BJ (cell line): Measurements from ENCODE around the gene ELOF1. TPM values are rescaled to one million over a fixed set of nuclear protein-coding genes. Genes with fewer than 3 reads are reported as not detected.
A peak's percentile ranks its signal among the peaks of the same experiment; 100 is the strongest.
"Not testable (repeated sequence)": the region's sequence is repeated elsewhere in the genome, so short reads cannot be mapped to it uniquely, and the experiment has no call there.

ENCODE experiments used
- CTCF ChIA-PET: fragments of 350-600 bp; formaldehyde crosslinking; extraction: SDS; loops from one replicate; lab custom pipeline; 2021; ENCODE audit warnings: antibody characterized with exemption, inconsistent platforms; lab: Yijun Ruan, JAX
- POLR2A ChIA-PET: fragments of 300-600 bp; sonication (Branson Sonifier 250); formaldehyde crosslinking; extraction: SDS; loops from one replicate; lab custom pipeline; 2021; ENCODE audit warnings: antibody characterized with exemption; lab: Charles Lee
- DNase-seq: peaks from one replicate; pipeline ENCODE4 v3.0.0-alpha.2; 2011; ENCODE audit warnings: low read depth
- H3K27me3 ChIP-seq: 2 replicates; pipeline ENCODE4 v1.6.0; 2011; ENCODE audit warnings: low read length; ENCODE audit not compliant: control insufficient read depth, insufficient read depth
- H3K36me3 ChIP-seq: 2 replicates; pipeline ENCODE4 v1.5.1; 2011; ENCODE audit warnings: low read length; ENCODE audit not compliant: control insufficient read depth, insufficient read depth
- H3K4me3 ChIP-seq: 2 replicates; pipeline ENCODE4 v1.5.1; 2011; ENCODE audit warnings: low read depth, mild to moderate bottlenecking, control low read depth, low read length
- polyA plus RNA-seq: library from polyadenylated mRNA; depleted of rRNA; stranded (reverse); fragments of >200 nt; gene quantifications from 2 replicates; pipeline ENCODE4 v1.2.3, GENCODE V29; 2011
- TF ChIP-seq, protein P1 (sequence below): IDR thresholded peaks from 2 replicates; pipeline ENCODE4 v1.5.1; 2011; ENCODE audit warnings: low read depth, mild to moderate bottlenecking, control low read depth, inconsistent platforms, low read length, moderate library complexity; ENCODE audit not compliant: insufficient read depth

ELOF1 gene
- polyA plus RNA-seq, 1 experiment, result 83.9 TPM

DNA sequence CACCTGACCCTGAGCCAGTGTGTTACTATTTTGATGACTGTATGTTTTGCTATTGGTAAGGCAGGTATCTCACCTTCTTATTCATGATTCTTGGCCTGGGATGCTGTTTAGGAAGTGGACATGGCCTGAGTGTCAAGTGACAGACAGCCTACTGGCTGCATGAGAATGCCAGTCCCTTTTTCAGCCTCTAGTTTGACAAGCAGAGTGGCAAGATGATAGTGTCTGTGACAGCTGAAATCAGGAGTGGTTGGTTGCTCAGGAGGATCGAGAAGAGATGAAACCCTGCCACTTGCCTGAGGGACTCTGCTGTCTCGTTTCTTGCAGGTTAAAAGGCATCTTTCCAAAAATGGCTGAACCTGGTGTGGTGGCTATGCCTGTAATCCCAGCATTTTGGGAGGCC lies 7.1 kb upstream of the ELOF1 start:
- TF ChIP-seq, protein P1, sequence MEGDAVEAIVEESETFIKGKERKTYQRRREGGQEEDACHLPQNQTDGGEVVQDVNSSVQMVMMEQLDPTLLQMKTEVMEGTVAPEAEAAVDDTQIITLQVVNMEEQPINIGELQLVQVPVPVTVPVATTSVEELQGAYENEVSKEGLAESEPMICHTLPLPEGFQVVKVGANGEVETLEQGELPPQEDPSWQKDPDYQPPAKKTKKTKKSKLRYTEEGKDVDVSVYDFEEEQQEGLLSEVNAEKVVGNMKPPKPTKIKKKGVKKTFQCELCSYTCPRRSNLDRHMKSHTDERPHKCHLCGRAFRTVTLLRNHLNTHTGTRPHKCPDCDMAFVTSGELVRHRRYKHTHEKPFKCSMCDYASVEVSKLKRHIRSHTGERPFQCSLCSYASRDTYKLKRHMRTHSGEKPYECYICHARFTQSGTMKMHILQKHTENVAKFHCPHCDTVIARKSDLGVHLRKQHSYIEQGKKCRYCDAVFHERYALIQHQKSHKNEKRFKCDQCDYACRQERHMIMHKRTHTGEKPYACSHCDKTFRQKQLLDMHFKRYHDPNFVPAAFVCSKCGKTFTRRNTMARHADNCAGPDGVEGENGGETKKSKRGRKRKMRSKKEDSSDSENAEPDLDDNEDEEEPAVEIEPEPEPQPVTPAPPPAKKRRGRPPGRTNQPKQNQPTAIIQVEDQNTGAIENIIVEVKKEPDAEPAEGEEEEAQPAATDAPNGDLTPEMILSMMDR, result no peak
- no peak for DNase-seq
- ChIA-PET POLR2A (no interaction called here), CTCF (no interaction called here)
- Histone ChIP-seq H3K27me3 (no peaks in the 10 kb centered on the region), H3K36me3 (no peaks in the 10 kb centered on the region), H3K4me3 (no peak overlapping the region)

DNA sequence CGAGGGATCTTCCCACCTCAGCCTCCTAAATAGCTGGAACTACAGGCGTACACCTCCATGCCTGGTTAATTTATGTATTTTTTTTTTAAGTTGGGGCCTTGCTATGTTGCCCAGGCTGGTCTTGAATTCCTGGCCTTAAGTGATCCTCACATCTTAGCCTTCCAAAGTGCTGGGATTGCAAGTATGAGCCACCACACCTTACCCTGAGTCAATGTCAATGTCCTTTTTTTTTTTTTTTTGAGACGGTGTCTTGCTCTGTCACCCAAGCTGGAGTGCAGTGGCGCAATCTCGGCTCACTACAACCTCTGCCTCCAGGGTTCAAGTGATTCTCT lies 6.6 kb upstream of the ELOF1 start:
- CTCF ChIA-PET, DNase-seq, H3K27me3 ChIP-seq, H3K4me3 ChIP-seq, H3K36me3 ChIP-seq, POLR2A ChIA-PET: not testable (repeated sequence)

DNA sequence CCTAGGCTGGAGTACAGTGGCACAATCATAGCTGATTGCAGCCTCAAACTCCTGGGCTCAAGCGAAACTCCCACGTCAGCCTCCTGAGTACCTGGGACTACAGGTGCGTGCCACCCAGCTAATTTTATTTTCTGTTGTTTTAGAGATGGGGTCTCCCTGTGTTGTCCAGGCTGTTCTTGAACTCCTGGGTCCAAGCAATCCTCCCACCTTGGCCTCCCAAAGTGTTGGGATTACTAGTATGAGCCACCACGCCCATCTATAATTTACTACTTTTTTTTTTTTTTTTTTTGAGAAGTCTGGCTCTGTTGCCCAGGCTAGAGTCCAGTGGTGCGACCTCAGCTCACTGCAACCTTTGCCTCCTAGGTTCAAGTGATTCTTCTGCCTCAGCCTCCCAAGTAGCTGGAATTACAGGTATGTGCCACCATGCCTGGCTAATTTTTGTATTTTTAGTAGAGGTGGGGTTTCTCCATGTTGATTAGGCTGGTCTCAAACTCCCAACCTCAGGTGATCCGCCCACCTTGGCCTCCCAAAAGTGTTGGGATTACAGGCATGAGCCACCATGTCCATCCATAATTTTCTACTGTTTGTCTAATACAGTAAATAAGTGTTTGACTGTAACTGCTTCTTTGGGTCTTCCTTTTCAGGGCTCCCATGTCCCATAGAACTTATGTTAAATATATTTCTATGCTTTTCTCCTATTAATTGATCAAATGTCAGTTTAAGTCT lies 5.2 kb upstream of the ELOF1 start:
- H3K4me3 ChIP-seq, POLR2A ChIA-PET, H3K36me3 ChIP-seq, H3K27me3 ChIP-seq, DNase-seq: not testable (repeated sequence)
- CTCF ChIA-PET, result interaction anchor here (1.0 to 2.3 kb wide), 2 partner anchors 21 to 24 kb away, joined by 4 to 5 read pairs; no protein-coding TSS in a partner anchor

DNA sequence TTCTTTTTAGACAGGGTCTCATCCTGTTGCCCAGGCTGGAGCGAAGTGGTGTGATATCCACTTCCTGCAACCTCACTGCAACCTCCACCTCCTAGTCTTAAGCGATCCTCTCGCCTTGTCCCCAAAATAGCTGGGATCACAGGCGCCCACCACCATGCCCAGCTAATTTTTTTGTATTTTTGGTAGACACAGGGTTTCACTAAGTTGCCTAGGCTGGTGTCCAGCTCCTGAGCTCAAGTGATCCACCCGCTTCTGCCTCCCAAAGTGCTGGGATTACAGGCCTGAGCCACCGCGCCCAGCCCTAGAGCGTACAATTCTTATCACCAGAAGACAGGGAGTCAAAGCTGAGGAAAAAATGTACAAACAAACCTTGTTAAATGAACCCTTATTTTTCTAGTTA lies 4.5 kb upstream of the ELOF1 start:
- DNase-seq, result no peak
- H3K4me3 ChIP-seq, result no peak overlapping the region
- POLR2A ChIA-PET, result no interaction called here
- TF ChIP-seq, protein P1, result no peak
- CTCF ChIA-PET, result interaction anchor here (1.0 to 2.3 kb wide), 2 partner anchors 22 to 25 kb away, joined by 4 to 5 read pairs; no protein-coding TSS in a partner anchor
- no peaks in the 10 kb centered on the region for H3K27me3 ChIP-seq
- no peaks in the 10 kb centered on the region for H3K36me3 ChIP-seq

DNA sequence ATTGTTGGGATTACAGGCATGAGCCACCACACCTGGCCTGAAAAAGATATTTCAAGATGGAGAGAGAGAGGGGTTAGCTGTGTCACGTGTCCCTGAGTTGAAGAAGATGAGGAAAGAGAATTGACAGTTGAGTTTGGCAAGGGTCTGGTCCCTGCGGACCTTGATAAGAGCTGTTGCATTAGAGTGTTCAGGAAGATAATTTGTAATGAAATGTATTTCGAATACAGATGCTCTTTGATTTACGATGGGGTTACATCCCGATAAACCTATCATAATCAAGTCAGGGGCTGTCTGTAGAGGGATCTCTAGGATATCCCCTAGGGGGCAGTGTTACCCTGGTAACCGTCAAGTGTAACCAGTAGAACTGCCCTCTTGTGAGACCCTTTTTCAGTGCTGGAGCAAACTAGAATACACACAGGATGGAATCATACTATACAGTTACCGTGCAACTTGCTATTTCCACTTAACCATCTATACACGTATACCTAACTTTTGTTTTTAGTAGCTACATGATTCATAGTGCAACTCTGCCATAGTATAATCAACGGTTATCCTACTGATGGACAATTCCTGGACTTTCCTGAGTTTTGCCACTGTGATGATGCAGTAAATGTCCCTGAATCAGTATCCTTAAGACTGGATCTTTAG lies 1.5 kb upstream of the ELOF1 start:
- TF ChIP-seq, protein P1, result peak; percentile 63
- CTCF ChIA-PET, result interaction anchor here (0.6 to 3.2 kb wide), 13 partner anchors 8 to 580 kb away, joined by 3 to 19 read pairs (median 4); partner anchors contain the start of genes ACP5, CNN1 and ZNF20
- Histone ChIP-seq H3K4me3 (no peak overlapping the region), H3K36me3 (peaks cover 1% of the 10 kb centered on the region), H3K27me3 (no peaks in the 10 kb centered on the region)
- no peak for DNase-seq
- POLR2A ChIA-PET, result no interaction called here

DNA sequence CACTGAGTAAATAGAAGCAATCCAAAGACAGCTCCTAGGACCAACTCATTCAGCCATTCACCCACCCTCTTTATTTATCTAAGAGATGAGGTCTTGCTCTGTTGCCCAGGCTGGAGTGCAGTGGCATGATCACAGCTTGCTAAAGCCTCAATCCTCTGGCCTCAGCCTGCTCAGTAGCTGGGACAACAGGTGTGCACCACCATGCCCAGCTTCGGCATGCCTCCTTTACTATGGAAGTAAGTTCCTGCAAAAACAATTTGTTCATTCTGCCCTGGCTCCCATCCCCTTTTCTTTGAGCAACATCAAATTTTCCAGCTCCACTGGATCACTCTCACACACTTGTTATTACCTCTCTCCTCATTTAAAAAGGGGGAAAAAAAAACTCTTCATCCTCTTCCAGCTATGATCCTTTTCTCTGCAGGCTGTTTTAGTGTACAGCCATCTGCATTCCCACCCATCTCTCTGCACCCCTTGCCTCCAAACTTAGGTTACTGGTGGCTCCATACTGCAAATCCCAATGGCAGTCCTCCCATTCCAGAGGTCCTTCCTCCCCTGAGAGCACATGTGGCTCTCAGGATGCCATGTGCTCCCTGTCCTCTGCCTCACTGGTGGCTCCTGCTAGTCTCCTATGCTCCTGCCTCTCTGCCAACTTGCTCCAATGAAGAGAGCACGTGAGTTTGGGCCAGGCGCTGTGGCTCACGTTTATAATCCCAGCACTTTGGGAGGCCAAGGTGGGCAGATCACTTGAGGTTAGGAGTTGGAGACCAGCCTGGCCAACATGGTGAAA lies 2.2 kb downstream of the ELOF1 start:
- no peak for DNase-seq
- TF ChIP-seq, protein P1, result no peak
- H3K36me3 ChIP-seq, result peaks cover 12% of the 10 kb centered on the region
- no peak overlapping the region for H3K4me3 ChIP-seq
- no peaks in the 10 kb centered on the region for H3K27me3 ChIP-seq
- ChIA-PET CTCF (interaction anchor here (0.6 kb wide), 1 partner anchor 12 kb away, joined by 3 read pairs; no protein-coding TSS in a partner anchor), POLR2A (no interaction called here)
